ENCODE measurements around the gene ATF4. TPM values are rescaled to one million over a fixed set of nuclear protein-coding genes. Genes with fewer than 3 reads are reported as not detected.

ATF4 gene
- total and polyA plus RNA-seq, 2 of the 8 experiments (the other 6 are each of a cell fraction or from before 2014, with no cell fraction given), result 553 to 704 TPM

DNA sequence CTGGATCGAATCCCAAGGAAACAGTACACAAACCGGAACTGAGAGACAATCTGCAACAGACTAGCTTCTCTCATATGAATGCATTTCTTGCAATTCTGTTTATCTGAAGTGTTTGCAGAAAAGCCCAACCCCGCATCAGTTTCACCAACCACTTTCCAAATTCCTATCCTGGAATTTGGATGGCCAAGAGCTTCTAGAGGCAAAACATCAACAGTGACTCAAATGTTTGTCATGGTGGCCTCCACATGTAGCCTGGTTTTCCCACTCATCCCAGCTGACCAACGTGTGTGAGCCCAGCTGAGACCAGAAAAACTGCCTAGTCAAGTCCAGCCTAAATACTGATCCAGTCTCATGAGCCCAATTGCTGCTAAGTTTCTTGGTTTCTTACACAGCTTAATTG, 26.6 kb upstream of the ATF4 start (continued):
- no peak for TF ChIP-seq EP300 (IDR thresholded peaks at IDR 0.05; ENCODE audit: borderline replicate concordance in 1 of 2, low read depth in 2 of 2, low read length in 2 of 2)
- no peak for TF ChIP-seq CREB1 (IDR thresholded peaks at IDR 0.05)
- TF ChIP-seq CBX8 (IDR thresholded peaks at IDR 0.05; ENCODE audit: borderline replicate concordance, low read depth, low read length), result no peak
- no peak for TF ChIP-seq GABPA (IDR thresholded peaks at IDR 0.05; ENCODE audit: borderline replicate concordance, insufficient read depth, low read length)
- TF ChIP-seq CBX5 (IDR thresholded peaks at IDR 0.05; ENCODE audit: low read depth, low read length), result no peak
- TF ChIP-seq RFX5 (IDR thresholded peaks at IDR 0.05; ENCODE audit: borderline replicate concordance, low read depth, low read length), result no peak
- no peak for TF ChIP-seq NANOG (IDR thresholded peaks at IDR 0.05; ENCODE audit: insufficient read depth, low read depth, low read length, poor library complexity, severe bottlenecking)

Measured in H1 (cell line).